Calu3 (cell line): ENCODE measurements around the gene PRR16. TPM values are rescaled to one million over a fixed set of nuclear protein-coding genes. Genes with fewer than 3 reads are reported as not detected.

Experiments used
- BruUV-seq: library from RNA; stranded (reverse); fragments of 400-500 nt; replicated peaks from 2 replicates; lab custom pipeline; 2021; lab: Mats Ljungman, UMichigan
- CTCF ChIA-PET: fragments of 300-600 bp; sonication (Branson Sonifier 250); formaldehyde crosslinking; loops from one replicate; lab custom pipeline; 2022; ENCODE audit warnings: antibody characterized with exemption; lab: Charles Lee
- DNase-seq: peaks from one replicate; pipeline ENCODE4 v3.0.0; 2022
- H3K27ac Mint-ChIP-seq: one replicate; pipeline ENCODE4 v1.8.0; 2022; ENCODE audit warnings: mixed read lengths; ENCODE audit not compliant: unreplicated experiment
- H3K27me3 Mint-ChIP-seq: one replicate; pipeline ENCODE4 v1.8.0; 2022; ENCODE audit warnings: mixed read lengths; ENCODE audit not compliant: unreplicated experiment
- H3K36me3 Mint-ChIP-seq: one replicate; pipeline ENCODE4 v1.8.0; 2022; ENCODE audit warnings: mild to moderate bottlenecking, moderate library complexity, mixed read lengths; ENCODE audit not compliant: insufficient read depth, unreplicated experiment
- H3K4me1 Mint-ChIP-seq: one replicate; pipeline ENCODE4 v1.8.0; 2022; ENCODE audit warnings: mild to moderate bottlenecking, low read depth, mixed read lengths; ENCODE audit not compliant: unreplicated experiment
- H3K4me3 Mint-ChIP-seq: one replicate; pipeline ENCODE4 v1.8.0; 2022; ENCODE audit warnings: mild to moderate bottlenecking, low read depth, moderate library complexity, mixed read lengths; ENCODE audit not compliant: unreplicated experiment
- H3K9me3 Mint-ChIP-seq: one replicate; pipeline ENCODE4 v1.8.0; 2022; ENCODE audit warnings: low read depth, mixed read lengths; ENCODE audit not compliant: unreplicated experiment
- CTCF ChIP-seq: fragments of 200-600 bp; IDR thresholded peaks from one replicate; pipeline ENCODE4 v1.8.0; 2022; ENCODE audit warnings: antibody characterized with exemption; ENCODE audit not compliant: unreplicated experiment
- intact Hi-C: fragments of 100-400 bp; cut with micrococcal nuclease; formaldehyde crosslinking; loops from one replicate; pipeline ENCODE4 v1.10.0; 2022; ENCODE audit not compliant: unreplicated experiment
- total RNA-seq: library from RNA; stranded (reverse); gene quantifications from 2 replicates; pipeline ENCODE4 v1.2.3, GENCODE V29; 2022

The PRR16 gene
- total RNA-seq, 1 experiment from 2014 or later, result 2.9 TPM

GRCh38 chr5:120545007-120545406 lies 80.9 kb downstream of the PRR16 start:
- CTCF ChIA-PET, result no interaction called here

GRCh38 chr5:120545951-120546350 lies 81.9 kb downstream of the PRR16 start:
- intact Hi-C loops, result no loop called here
- Mint-ChIP-seq H3K4me1 (no peaks in the 10 kb centered on the region), H3K4me3 (no peak overlapping the region), H3K27me3 (no peaks in the 10 kb centered on the region), H3K36me3 (no peaks in the 10 kb centered on the region), H3K27ac (no peak overlapping the region), H3K9me3 (no peaks in the 10 kb centered on the region)
- TF ChIP-seq CTCF, result no peak
- CTCF ChIA-PET, result interaction anchor here (0.6 kb wide), 1 partner anchor 68 kb away, joined by 3 read pairs; no protein-coding TSS in a partner anchor
- no peak for DNase-seq
- BruUV-seq, result no TSS peak

More at GRCh38 chr5:120545007-120545406, 80.9 kb downstream of the PRR16 start:
- BruUV-seq, result no TSS peak
- no peak for DNase-seq
- no peak overlapping the region for H3K27ac Mint-ChIP-seq
- intact Hi-C loops, result no loop called here
- H3K4me1 Mint-ChIP-seq, result peaks cover 9% of the 10 kb centered on the region
- H3K36me3 Mint-ChIP-seq, result no peaks in the 10 kb centered on the region
- no peak for TF ChIP-seq CTCF
- H3K27me3 Mint-ChIP-seq, result no peaks in the 10 kb centered on the region
- H3K9me3 Mint-ChIP-seq, result peaks cover 2% of the 10 kb centered on the region
- H3K4me3 Mint-ChIP-seq, result no peak overlapping the region

- Mint-ChIP-seq H3K27me3 (no peaks in the 10 kb centered on the region), H3K27ac (no peak overlapping the region), H3K4me1 (no peaks in the 10 kb centered on the region), H3K36me3 (no peaks in the 10 kb centered on the region), H3K9me3 (no peaks in the 10 kb centered on the region), H3K4me3 (no peak overlapping the region)
- intact Hi-C loops, result no loop called here
- no peak for DNase-seq
- no peak for TF ChIP-seq CTCF
- no TSS peak for BruUV-seq
- CTCF ChIA-PET, result no interaction called here
Measured at GRCh38 chr5:120546922-120547321, 82.8 kb downstream of the PRR16 start.

GRCh38 chr5:120550358-120550757 lies 86.3 kb downstream of the PRR16 start:
- H3K9me3 Mint-ChIP-seq, result no peaks in the 10 kb centered on the region
- intact Hi-C loops, result no loop called here
- no TSS peak for BruUV-seq
- no peaks in the 10 kb centered on the region for H3K36me3 Mint-ChIP-seq
- no peak for DNase-seq
- TF ChIP-seq CTCF, result no peak
- no peak overlapping the region for H3K27ac Mint-ChIP-seq
- H3K4me1 Mint-ChIP-seq, result peaks cover 11% of the 10 kb centered on the region
- CTCF ChIA-PET, result no interaction called here
- H3K4me3 Mint-ChIP-seq, result no peak overlapping the region
- H3K27me3 Mint-ChIP-seq, result no peaks in the 10 kb centered on the region
